PFSK-1 (cell line): Measurements from ENCODE around the gene SPDYA.

ENCODE experiments used
- FOXP2 ChIP-seq: optimal IDR thresholded peaks from 2 replicates; pipeline ENCODE3; 2011; ENCODE audit warnings: borderline replicate concordance, control low read depth, inconsistent platforms; ENCODE audit not compliant: insufficient read depth; ENCODE audit errors: extremely low read length, extremely low read depth
- TF ChIP-seq, protein P1 (sequence below), 2 experiments: IDR thresholded peaks; 2 replicates each; pipeline versions ENCODE4 v1.6.1 to v1.8.0; 2011 to 2012; ENCODE audit warnings: low read depth in 2 of 2, low read length in 2 of 2, control low read depth in 1 of 2, inconsistent platforms in 1 of 2, mild to moderate bottlenecking in 1 of 2, moderate library complexity in 1 of 2; ENCODE audit not compliant: insufficient read depth in 1 of 2

DNA sequence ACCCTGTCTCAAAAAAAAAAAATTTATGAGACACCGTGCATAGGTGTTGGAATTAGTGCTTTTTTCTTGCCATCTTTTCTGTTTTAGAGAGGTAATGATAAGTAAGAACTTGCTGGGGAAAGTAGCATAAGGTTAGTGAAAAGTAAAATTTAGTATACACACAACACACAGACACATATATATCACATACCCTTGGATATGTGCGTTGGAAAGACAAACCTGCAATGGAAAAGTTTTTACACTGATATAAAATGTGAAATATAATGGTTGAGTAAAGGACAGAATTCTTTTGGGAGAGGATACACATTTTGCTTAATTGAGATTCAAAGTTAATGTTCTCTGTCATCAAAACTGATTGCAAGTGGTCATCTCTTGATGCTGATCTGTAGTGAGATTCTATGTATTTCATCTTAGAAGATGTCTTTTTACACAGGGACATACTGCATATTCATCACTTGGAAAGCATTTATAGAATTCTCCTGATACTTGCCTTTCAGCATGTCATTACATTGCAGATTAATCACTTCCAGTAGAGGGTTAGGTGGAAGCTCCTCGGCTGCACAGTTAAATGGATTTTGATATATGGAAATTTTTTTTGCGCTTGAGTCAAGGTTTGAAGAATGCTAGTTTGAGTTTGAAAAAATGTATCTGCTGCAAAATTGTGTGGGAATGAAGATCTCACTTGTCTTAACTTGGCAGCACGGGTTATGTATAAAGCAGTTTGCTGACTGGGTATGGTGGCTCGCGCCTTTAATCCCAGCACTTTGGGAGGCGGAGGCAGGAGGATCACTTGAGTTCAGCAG is 45.5 kb upstream of the SPDYA start:
- TF ChIP-seq, protein P1, sequence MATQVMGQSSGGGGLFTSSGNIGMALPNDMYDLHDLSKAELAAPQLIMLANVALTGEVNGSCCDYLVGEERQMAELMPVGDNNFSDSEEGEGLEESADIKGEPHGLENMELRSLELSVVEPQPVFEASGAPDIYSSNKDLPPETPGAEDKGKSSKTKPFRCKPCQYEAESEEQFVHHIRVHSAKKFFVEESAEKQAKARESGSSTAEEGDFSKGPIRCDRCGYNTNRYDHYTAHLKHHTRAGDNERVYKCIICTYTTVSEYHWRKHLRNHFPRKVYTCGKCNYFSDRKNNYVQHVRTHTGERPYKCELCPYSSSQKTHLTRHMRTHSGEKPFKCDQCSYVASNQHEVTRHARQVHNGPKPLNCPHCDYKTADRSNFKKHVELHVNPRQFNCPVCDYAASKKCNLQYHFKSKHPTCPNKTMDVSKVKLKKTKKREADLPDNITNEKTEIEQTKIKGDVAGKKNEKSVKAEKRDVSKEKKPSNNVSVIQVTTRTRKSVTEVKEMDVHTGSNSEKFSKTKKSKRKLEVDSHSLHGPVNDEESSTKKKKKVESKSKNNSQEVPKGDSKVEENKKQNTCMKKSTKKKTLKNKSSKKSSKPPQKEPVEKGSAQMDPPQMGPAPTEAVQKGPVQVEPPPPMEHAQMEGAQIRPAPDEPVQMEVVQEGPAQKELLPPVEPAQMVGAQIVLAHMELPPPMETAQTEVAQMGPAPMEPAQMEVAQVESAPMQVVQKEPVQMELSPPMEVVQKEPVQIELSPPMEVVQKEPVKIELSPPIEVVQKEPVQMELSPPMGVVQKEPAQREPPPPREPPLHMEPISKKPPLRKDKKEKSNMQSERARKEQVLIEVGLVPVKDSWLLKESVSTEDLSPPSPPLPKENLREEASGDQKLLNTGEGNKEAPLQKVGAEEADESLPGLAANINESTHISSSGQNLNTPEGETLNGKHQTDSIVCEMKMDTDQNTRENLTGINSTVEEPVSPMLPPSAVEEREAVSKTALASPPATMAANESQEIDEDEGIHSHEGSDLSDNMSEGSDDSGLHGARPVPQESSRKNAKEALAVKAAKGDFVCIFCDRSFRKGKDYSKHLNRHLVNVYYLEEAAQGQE (IDR thresholded peaks at IDR 0.05; ENCODE audit: insufficient read depth in 1 of 2, low read depth in 2 of 2, low read length in 2 of 2) = no peak
- no peak for TF ChIP-seq FOXP2
